SK-MEL-5 (cell line): ENCODE results near the gene DPP6. TPM values are rescaled to one million over a fixed set of nuclear protein-coding genes. Genes with fewer than 3 reads are reported as not detected.

Source experiments
- DNase-seq: peaks from one replicate; pipeline ENCODE4 v3.0.0-alpha.2; 2016; ENCODE audit warnings: low read depth, low spot score
- in situ Hi-C: cut with HindIII; loops from 2 replicates; pipeline ENCODE4 v1.10.0; 2016; ENCODE audit warnings: low sequenced_read_pairs, high pct_unique_total_duplicates, low pct_unique_long_range_greater_than_20kb
- total RNA-seq: library from RNA; depleted of rRNA; stranded (reverse); fragments of >200 nt; shearing (Covaris generic); gene quantifications from 2 replicates; pipeline ENCODE4 v1.2.3, GENCODE V29; 2014

The DPP6 gene
- total RNA-seq, 1 experiment from 2014 or later: 0.87 TPM

GRCh38 chr7:154881026-154881425, 828.8 kb downstream of the DPP6 start:
- in situ Hi-C loops: no loop called here

GRCh38 chr7:154881526-154881925, 829.3 kb downstream of the DPP6 start:
- in situ Hi-C loops: no loop called here

More at GRCh38 chr7:154881026-154881425, 828.8 kb downstream of the DPP6 start:
- no peak for DNase-seq

DNA sequence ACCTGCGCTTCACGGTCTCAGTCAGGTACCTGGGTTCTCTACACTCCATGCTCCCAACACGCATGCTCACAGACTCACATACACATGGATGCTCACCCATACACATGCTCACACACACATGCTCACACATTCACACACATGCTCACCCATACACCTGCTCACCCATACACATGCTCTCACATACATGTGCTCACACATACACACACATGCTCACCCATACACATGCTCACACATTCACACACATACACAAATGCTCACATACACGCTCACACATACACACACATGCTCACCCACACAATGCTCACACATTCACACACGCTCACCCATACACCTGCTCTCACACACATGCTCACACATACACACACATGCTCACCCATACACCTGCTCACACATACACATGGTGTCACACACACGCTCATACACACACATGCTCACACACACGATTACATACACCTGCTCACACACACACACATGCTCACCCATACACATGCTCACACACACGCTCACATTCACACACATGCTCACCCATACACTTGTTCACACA, 830.8 kb downstream of the DPP6 start:
- in situ Hi-C loops: no loop called here
- no peak for DNase-seq

More at GRCh38 chr7:154881526-154881925, 829.3 kb downstream of the DPP6 start:
- DNase-seq: no peak

GRCh38 chr7:154884348-154884920, 832.2 kb downstream of the DPP6 start:
- in situ Hi-C loops: no loop called here

GRCh38 chr7:154886591-154886990, 834.4 kb downstream of the DPP6 start:
- no peak for DNase-seq
- in situ Hi-C loops: no loop called here

More at GRCh38 chr7:154884348-154884920, 832.2 kb downstream of the DPP6 start:
- no peak for DNase-seq

- DNase-seq: no peak
- in situ Hi-C loops: no loop called here
Measured at GRCh38 chr7:154888690-154889089, 836.5 kb downstream of the DPP6 start.

DNA sequence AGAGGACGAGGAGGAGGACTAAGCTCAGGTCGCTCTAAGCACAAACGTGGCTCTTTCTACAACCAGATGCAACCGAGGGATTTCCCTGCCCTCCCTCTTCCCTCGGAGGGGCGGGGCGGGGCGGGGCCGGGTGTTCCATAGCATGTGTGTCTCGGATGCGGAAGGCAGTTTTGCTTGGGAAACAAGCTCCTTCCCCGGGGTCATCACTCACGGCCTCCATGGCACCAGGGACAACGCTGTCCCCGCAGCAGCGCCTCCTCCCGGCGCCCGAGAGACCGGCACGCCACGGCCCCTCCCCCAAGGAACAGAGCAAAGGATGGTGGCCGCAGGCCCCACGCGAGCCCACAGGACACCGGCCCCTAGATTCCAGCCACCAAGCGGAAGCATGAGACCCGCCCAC, 840.3 kb downstream of the DPP6 start:
- in situ Hi-C loops: no loop called here
- no peak for DNase-seq

DNA sequence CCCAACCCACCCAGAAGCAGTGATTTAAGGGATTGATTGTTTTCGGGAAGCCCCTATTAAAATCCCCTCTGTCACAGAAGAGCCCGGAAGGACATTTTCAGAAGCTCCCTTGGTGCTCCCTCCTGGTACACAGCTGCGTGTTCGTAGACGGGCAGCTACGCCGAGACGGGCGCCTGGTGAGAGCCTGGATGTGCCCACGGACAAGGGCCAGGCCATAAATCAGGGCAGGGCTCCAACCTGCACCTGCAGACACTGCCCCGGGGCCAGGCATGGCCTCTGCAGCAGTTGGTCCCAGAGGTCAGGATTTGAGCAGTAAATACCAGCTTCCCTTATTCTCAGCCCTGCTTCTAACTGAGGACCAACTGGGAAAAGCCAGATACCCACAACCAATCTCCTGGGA, 843.9 kb downstream of the DPP6 start:
- in situ Hi-C loops: no loop called here
- DNase-seq: no peak

DNA sequence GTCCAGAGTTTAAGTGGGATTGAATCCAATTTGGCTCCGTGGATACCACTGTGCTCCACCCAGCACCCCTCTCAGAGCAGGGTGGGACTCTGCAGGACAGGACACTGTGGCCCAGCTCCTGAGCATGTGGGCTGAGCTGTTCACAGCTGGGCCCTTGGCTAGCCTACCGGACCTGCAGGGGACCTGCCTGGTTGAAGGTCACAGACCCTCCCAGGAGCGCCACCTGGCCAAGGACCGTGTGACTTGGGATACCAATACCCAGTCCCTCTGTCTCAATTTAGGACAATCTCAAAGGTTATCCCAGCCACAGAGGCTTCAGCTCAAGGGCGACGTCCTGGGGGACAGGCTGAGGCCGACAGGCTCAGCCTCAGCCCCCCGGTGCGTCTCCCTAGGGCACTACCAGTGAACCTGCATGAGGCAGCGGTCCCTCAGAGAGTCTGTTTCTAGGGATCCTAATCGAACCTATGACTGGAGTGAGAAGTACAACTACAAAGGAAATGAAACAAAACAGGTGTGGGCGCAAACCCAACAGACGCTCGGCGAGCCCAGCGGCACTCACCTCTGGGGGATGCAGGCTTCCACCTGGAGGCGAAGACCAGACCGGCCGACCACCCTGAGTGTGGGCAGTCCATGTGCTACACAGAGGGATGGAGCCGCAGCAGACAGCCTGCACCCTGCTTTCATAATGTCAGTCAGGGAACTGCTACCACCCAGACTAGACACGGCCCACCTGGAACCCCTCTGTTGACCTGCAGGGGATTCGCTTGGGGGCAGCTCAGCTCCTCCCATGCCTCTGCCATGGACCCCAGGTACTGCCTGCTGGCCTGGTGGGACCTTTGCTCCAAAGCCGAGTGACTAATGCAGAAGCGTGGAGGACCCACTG, 847.0 kb downstream of the DPP6 start:
- no peak for DNase-seq
- in situ Hi-C loops: no loop called here

- no peak for DNase-seq
- in situ Hi-C loops: no loop called here
Measured at GRCh38 chr7:154899862-154900261, 847.7 kb downstream of the DPP6 start.

DNA sequence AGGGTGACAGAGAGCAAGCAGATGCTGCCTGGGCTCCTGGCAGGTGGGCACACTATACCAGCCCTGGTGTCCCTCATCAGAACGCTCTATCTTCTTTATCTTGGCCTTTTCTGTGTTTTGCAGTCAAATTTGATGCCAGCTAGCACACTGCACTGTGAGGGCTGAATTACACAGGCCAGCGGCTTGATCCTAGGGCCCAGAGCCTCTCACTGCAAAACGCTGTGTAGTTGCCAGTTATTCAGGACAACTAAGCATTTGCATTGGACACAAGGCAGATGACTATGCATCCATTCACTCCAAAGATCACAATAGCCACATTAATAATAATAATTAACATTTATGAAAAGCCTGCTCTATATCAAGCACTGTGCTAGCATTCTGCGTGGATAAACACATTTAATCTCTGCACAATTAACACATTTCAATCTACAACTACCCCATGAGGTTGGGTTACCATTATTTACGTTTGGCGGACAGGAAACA, 850.4 kb downstream of the DPP6 start:
- in situ Hi-C loops: no loop called here
- DNase-seq: no peak

DNA sequence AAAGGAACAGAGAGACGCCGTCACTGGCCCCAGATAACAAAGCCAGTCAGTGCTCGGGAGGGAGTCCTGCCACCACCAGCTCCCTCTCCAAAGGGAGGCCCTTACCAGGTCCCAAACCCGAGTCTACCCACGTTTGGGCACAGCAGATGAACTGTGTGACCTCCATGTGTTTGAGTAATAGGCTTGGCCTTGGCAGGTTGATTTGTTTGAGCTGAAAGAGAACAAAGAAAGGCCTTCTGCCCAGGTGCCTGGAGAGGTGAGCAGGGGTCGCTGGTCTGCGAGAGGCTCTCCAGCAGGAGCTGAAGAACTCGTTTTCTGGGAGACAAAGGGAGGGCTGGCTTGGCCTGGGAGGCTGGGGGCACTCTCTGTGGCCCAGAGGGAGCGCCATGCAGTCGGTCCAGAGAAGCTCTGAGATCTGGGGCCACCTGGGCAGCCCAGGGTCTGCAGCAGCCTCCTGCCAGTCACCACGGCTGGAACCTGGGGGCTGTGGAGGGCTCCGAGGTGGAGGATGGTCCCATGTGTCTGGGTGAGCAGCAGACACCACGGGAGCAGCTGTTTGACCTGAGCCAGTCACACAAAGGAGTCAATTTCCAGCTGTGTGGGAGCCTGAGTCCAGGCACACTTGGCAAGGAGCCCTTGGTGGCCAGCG, 851.0 kb downstream of the DPP6 start:
- no peak for DNase-seq
- in situ Hi-C loops: no loop called here

DNA sequence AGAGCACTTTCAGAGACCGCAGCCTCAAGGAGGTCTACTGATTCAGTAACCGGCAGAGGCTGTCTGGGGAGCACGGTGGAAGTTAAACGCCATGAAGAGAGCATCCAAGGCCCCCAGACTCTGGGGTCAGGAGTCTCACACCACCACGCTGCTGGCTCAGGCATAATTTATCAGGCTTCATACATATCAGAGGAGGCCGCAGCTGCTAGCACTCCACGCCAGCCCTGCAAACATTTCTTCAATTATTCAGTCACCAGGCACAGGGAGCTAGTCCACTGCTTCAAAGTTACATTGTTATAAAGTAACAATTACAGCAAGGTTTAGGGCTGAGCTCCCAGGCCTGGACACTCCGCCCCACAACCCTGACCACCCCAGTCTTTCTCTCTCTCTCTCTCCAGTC, 852.9 kb downstream of the DPP6 start:
- no peak for DNase-seq
- in situ Hi-C loops: no loop called here

- DNase-seq: no peak
Measured at GRCh38 chr7:154905615-154906014, 853.4 kb downstream of the DPP6 start.

GRCh38 chr7:154906201-154906600, 854.0 kb downstream of the DPP6 start:
- DNase-seq: no peak
- in situ Hi-C loops: no loop called here

More at GRCh38 chr7:154905615-154906014, 853.4 kb downstream of the DPP6 start:
- in situ Hi-C loops: no loop called here

DNA sequence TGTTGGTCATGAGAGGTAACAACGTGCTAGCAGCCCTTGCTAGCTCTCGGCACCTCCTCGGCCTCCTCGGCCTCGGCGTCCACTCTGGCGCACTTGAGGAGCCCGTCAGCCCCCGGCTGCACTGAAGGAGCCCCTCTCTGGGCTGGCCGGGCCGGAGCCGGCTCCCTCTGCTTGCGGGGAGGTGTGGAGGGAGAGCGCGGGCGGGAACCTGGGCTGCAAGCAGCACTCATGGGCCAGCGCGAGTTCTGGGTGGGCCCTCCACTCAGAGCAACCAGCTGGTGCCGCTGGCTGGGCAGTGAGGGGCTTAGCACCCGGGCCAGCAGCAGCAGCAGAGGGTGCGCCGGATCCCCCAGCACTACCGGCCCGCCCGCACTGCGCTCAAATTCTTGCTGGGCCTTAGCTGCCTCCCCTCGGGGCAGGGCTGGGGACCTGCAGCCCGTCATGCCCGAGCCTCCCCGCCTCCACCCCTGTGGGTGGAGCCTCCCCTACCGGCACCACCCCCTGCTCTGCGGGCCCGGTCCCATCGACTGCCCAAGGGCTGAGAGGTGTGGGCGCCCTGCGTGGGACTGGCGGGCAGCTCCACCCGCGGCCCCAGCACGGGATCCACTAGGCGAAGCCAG, 854.6 kb downstream of the DPP6 start:
- in situ Hi-C loops: no loop called here
- DNase-seq: no peak

- no peak for DNase-seq
- in situ Hi-C loops: no loop called here
Measured at GRCh38 chr7:154907651-154908620, 855.7 kb downstream of the DPP6 start.
